ENCODE measurements around the gene DPP6. TPM values are rescaled to one million over a fixed set of nuclear protein-coding genes. Genes with fewer than 3 reads are reported as not detected.

DPP6 gene
- total and polyA plus RNA-seq, 8 donors: 1.0 to 11.2 (median 2.6) TPM

GRCh38 chr7:154840086-154840485, 787.9 kb downstream of the DPP6 start:
- no peaks in the 10 kb centered on the region for H3K9me3 ChIP-seq
- ATAC-seq: no peak
- no peak for TF ChIP-seq CTCF (IDR thresholded peaks at IDR 0.05)
- no peak for DNase-seq
- no peak for FAIRE-seq
- H3K4me1 ChIP-seq: no peaks in the 10 kb centered on the region
- whole genome bisulfite sequencing, 2 donors: 77 to 80% methylated on average over 7 of the region's 7 CpGs
- H3K36me3 ChIP-seq: no peaks in the 10 kb centered on the region
- no peak overlapping the region for H3K27ac ChIP-seq
- no peak overlapping the region for H3K4me3 ChIP-seq
- intact Hi-C loops (cut with DNase I): no loop called here
- peaks cover 0 to 6% (median 2%) of the 10 kb centered on the region in 4 donors for H3K27me3 ChIP-seq

- DNase-seq (no peak), FAIRE-seq (no peak), ATAC-seq (peak in 3 of 4 donors; percentile 38 to 71 (median 62))
- Histone ChIP-seq H3K27me3 (peaks cover 0 to 6% (median 2%) of the 10 kb centered on the region in 4 donors), H3K27ac (no peak overlapping the region), H3K36me3 (no peaks in the 10 kb centered on the region), H3K4me3 (no peak overlapping the region), H3K4me1 (no peaks in the 10 kb centered on the region), H3K9me3 (no peaks in the 10 kb centered on the region)
- intact Hi-C loops (cut with DNase I): no loop called here
- no peak for TF ChIP-seq CTCF (IDR thresholded peaks at IDR 0.05)
- 39 to 40% methylated on average over 18 of the region's 18 CpGs for WGBS, 2 donors
Observed at GRCh38 chr7:154841731-154842331, 789.6 kb downstream of the DPP6 start.

- H3K9me3 ChIP-seq: no peaks in the 10 kb centered on the region
- FAIRE-seq: no peak
- WGBS, 2 donors: 19 to 22% methylated on average over 6 of the region's 6 CpGs
- no peak overlapping the region for H3K4me3 ChIP-seq
- intact Hi-C loops (cut with DNase I): no loop called here
- DNase-seq: no peak
- H3K27me3 ChIP-seq: peaks cover 0 to 6% (median 2%) of the 10 kb centered on the region in 4 donors
- H3K4me1 ChIP-seq: no peaks in the 10 kb centered on the region
- ATAC-seq: no peak
- no peak for TF ChIP-seq CTCF (IDR thresholded peaks at IDR 0.05)
- H3K27ac ChIP-seq: no peak overlapping the region
- H3K36me3 ChIP-seq: no peaks in the 10 kb centered on the region
Observed at GRCh38 chr7:154842591-154842990, 790.4 kb downstream of the DPP6 start.

- Histone ChIP-seq H3K4me1 (no peaks in the 10 kb centered on the region), H3K36me3 (no peaks in the 10 kb centered on the region), H3K27ac (no peak overlapping the region), H3K4me3 (no peak overlapping the region), H3K9me3 (no peaks in the 10 kb centered on the region), H3K27me3 (peaks cover 0 to 6% (median 2%) of the 10 kb centered on the region in 4 donors)
- no peak for TF ChIP-seq CTCF (IDR thresholded peaks at IDR 0.05)
- intact Hi-C loops (cut with DNase I): no loop called here
- no peak for DNase-seq
- FAIRE-seq: no peak
- 89 to 93% methylated on average over 5 of the region's 5 CpGs for WGBS, 2 donors
- no peak for ATAC-seq
Observed at GRCh38 chr7:154843670-154844237, 791.6 kb downstream of the DPP6 start.

- Histone ChIP-seq H3K9me3 (no peaks in the 10 kb centered on the region), H3K4me3 (no peak overlapping the region), H3K36me3 (no peaks in the 10 kb centered on the region), H3K27ac (no peak overlapping the region), H3K27me3 (peaks cover 0 to 6% (median 2%) of the 10 kb centered on the region in 4 donors), H3K4me1 (no peaks in the 10 kb centered on the region)
- intact Hi-C loops (cut with DNase I): no loop called here
- no peak for DNase-seq
- ATAC-seq: no peak
- 81 to 85% methylated on average over 5 of the region's 5 CpGs for WGBS, 2 donors
- no peak for FAIRE-seq
- TF ChIP-seq CTCF (IDR thresholded peaks at IDR 0.05): no peak
Observed at GRCh38 chr7:154844499-154844898, 792.3 kb downstream of the DPP6 start.
